Thyroid gland (tissue), 4 donors: Measurements from ENCODE around the gene SHC4.

Experiments used
- POLR2A ChIP-seq, 2 donors: fragments of 450-650 bp; IDR thresholded peaks; one replicate each; pipeline ENCODE4 v1.6.1; 2017; ENCODE audit warnings: antibody characterized with exemption in 2 of 2, mild to moderate bottlenecking in 2 of 2, moderate library complexity in 1 of 2
- TF ChIP-seq, protein P1 (sequence below), 6 experiments: fragments of 200-600 bp in 3 of 6; fragments of 450-650 bp in 3 of 6; sonication (generic) in 3 of 6; IDR thresholded peaks; one replicate each; pipeline ENCODE4 v1.5.1; 2016 to 2019; ENCODE audit warnings: antibody characterized with exemption in 6 of 6, mild to moderate bottlenecking in 2 of 6, inconsistent platforms in 1 of 6, moderate library complexity in 1 of 6

DNA sequence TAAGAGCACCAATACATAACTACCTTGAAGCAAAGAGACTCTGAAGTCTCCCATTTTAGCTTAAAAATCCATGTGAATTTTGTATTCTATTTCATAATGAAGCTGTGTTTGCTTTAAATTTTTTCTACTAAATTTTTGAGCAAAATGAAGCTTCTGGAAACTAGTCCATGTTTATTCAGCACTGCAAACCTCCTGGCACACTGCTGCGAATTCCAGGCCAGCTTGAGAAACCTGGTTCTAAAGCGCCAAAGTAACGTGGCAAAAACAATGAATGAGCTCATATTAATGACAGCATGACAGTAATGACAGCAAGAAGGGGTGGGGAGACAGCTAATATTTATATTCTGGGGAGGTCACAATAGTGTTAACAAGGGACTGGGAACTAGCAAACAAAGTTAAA lies 178.5 kb downstream of the SHC4 start:
- TF ChIP-seq, protein P1, sequence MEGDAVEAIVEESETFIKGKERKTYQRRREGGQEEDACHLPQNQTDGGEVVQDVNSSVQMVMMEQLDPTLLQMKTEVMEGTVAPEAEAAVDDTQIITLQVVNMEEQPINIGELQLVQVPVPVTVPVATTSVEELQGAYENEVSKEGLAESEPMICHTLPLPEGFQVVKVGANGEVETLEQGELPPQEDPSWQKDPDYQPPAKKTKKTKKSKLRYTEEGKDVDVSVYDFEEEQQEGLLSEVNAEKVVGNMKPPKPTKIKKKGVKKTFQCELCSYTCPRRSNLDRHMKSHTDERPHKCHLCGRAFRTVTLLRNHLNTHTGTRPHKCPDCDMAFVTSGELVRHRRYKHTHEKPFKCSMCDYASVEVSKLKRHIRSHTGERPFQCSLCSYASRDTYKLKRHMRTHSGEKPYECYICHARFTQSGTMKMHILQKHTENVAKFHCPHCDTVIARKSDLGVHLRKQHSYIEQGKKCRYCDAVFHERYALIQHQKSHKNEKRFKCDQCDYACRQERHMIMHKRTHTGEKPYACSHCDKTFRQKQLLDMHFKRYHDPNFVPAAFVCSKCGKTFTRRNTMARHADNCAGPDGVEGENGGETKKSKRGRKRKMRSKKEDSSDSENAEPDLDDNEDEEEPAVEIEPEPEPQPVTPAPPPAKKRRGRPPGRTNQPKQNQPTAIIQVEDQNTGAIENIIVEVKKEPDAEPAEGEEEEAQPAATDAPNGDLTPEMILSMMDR (IDR thresholded peaks at IDR 0.05): no peak
- no peak for TF ChIP-seq POLR2A (IDR thresholded peaks at IDR 0.05)
